HCT116 (cell line): ENCODE measurements around the gene GPC1. TPM values are rescaled to one million over a fixed set of nuclear protein-coding genes. Genes with fewer than 3 reads are reported as not detected.

Experiments used
- ATAC-seq: fragments of 200-7000 bp; cut with Tn5 transposase; 2 replicates; pipeline ENCODE4 v1.9.1; 2020; ENCODE audit warnings: mild to moderate bottlenecking, moderate library complexity
- BruUV-seq: library from RNA; stranded (reverse); fragments of 400-500 nt; replicated peaks from 2 replicates; lab custom pipeline; 2021; lab: Mats Ljungman, UMichigan
- CTCF ChIA-PET: fragments of 300-600 bp; sonication (Branson Sonifier 250); formaldehyde crosslinking; loops from one replicate; lab custom pipeline; 2021; ENCODE audit warnings: antibody characterized with exemption; lab: Charles Lee
- POLR2A ChIA-PET: fragments of 300-600, 350-600 bp; sonication (Branson Sonifier 250); formaldehyde crosslinking; loops from one replicate; lab custom pipeline; 2021; ENCODE audit warnings: antibody characterized with exemption; lab: Charles Lee
- RAD21 ChIA-PET, 2 experiments: fragments of 300-600 bp; sonication (Branson Sonifier 250); formaldehyde crosslinking; loops; one replicate each; lab custom pipeline; 2023; ENCODE audit warnings: low total read pairs in 2 of 2; ENCODE audit not compliant: uncharacterized antibody in 2 of 2, unreplicated experiment in 2 of 2, low non-redundant PET in 1 of 2; lab: Charles Lee
- DNase-seq: peaks from one replicate; pipeline ENCODE4 v3.0.0-alpha.2; 2010; ENCODE audit warnings: low read depth, low spot score
- H2AFZ ChIP-seq: fragments of 200-600 bp; shearing (Covaris generic), sonication (generic); 2 replicates; pipeline ENCODE4 v1.6.1; 2017; ENCODE audit warnings: low read depth, mixed run types, mixed read lengths, antibody characterized with exemption, low read length; ENCODE audit not compliant: poor library complexity, severe bottlenecking
- H3K27ac ChIP-seq: 2 replicates; pipeline ENCODE4 v1.5.1; 2012; ENCODE audit warnings: low read depth, low read length
- H3K27me3 ChIP-seq: fragments of 200-600 bp; sonication (generic); 2 replicates; pipeline ENCODE4 v1.6.1; 2016; ENCODE audit warnings: mixed run types, low read length, mixed read lengths; ENCODE audit not compliant: insufficient read depth
- H3K36me3 ChIP-seq, 2 experiments: fragments of 200-500 bp in 1 of 2; fragments of 200-600 bp in 1 of 2; sonication (Bioruptor generic) in 1 of 2; sonication (generic) in 1 of 2; 2 replicates each; pipeline versions ENCODE4 v1.5.1 to v1.6.1; 2014 to 2016; ENCODE audit warnings: low read length in 2 of 2, inconsistent platforms in 1 of 2, mixed read lengths in 1 of 2, mixed run types in 1 of 2; ENCODE audit not compliant: insufficient read depth in 2 of 2, control insufficient read depth in 1 of 2
- H3K4me1 ChIP-seq, 2 experiments: fragments of 200-600 bp in 1 of 2; sonication (generic) in 1 of 2; 2 replicates each; pipeline versions ENCODE4 v1.5.1 to v1.6.1; 2012 to 2017; ENCODE audit warnings: low read length in 2 of 2, inconsistent platforms in 1 of 2, mild to moderate bottlenecking in 1 of 2, mixed read lengths in 1 of 2, mixed run types in 1 of 2, moderate library complexity in 1 of 2; ENCODE audit not compliant: insufficient read depth in 2 of 2, control insufficient read depth in 1 of 2
- H3K4me2 ChIP-seq: fragments of 200-600 bp; sonication (generic); 2 replicates; pipeline ENCODE4 v1.6.1; 2017; ENCODE audit warnings: mixed run types, low read length, mixed read lengths
- H3K4me3 ChIP-seq, 2 experiments: fragments of 200-600 bp in 1 of 2; sonication (generic) in 1 of 2; replicated peaks in 1 of 2; 2 replicates each; pipeline ENCODE4 v1.5.1; 2011 to 2016; ENCODE audit warnings: low read length in 2 of 2, control low read depth in 1 of 2, low read depth in 1 of 2, mild to moderate bottlenecking in 1 of 2, mixed read lengths in 1 of 2, mixed run types in 1 of 2
- H3K79me2 ChIP-seq: fragments of 200-600 bp; sonication (generic); 2 replicates; pipeline ENCODE4 v1.6.1; 2017; ENCODE audit warnings: mild to moderate bottlenecking, mixed run types, low read length, moderate library complexity, mixed read lengths; ENCODE audit not compliant: insufficient read depth
- H3K9ac ChIP-seq: fragments of 200-600 bp; sonication (generic); 2 replicates; pipeline ENCODE4 v1.6.1; 2016; ENCODE audit warnings: low read length, mixed read lengths
- H3K9me2 ChIP-seq: fragments of 200-600 bp; sonication (generic), shearing (Covaris generic); 2 replicates; pipeline ENCODE4 v1.6.1; 2017; ENCODE audit warnings: mixed run types, mild to moderate bottlenecking, moderate library complexity; ENCODE audit not compliant: insufficient read depth
- H3K9me3 ChIP-seq, 2 experiments: fragments of 200-500 bp in 1 of 2; fragments of 200-600 bp in 1 of 2; sonication (Bioruptor generic) in 1 of 2; sonication (generic) in 1 of 2; 2 replicates each; pipeline ENCODE4 v1.6.1; 2014 to 2017; ENCODE audit warnings: low read length in 2 of 2, mixed read lengths in 2 of 2, inconsistent platforms in 1 of 2, low read depth in 1 of 2, mild to moderate bottlenecking in 1 of 2, mixed run types in 1 of 2, moderate library complexity in 1 of 2; ENCODE audit not compliant: control insufficient read depth in 1 of 2, insufficient read depth in 1 of 2
- H4K20me1 ChIP-seq: fragments of 200-600 bp; sonication (generic), shearing (Covaris generic); 2 replicates; pipeline ENCODE4 v1.6.1; 2017; ENCODE audit warnings: mixed run types, mild to moderate bottlenecking, moderate library complexity; ENCODE audit not compliant: insufficient read depth
- ATF3 ChIP-seq: IDR thresholded peaks from 2 replicates; pipeline ENCODE4 v1.6.1; 2012
- CBX3 ChIP-seq: IDR thresholded peaks from 2 replicates; pipeline ENCODE4 v1.6.1; 2012; ENCODE audit warnings: low read depth
- CTCF ChIP-seq, 3 experiments: fragments of 200-600 bp in 1 of 3; sonication (generic) in 1 of 3; IDR thresholded peaks in 2 of 3; conservative IDR thresholded peaks in 1 of 3; 2 replicates each; pipeline ENCODE4 v1.5.1; 2012 to 2017; ENCODE audit warnings: low read depth in 2 of 3, low read length in 2 of 3, antibody characterized with exemption in 1 of 3, borderline replicate concordance in 1 of 3, control low read depth in 1 of 3, mild to moderate bottlenecking in 1 of 3, mixed read lengths in 1 of 3, mixed run types in 1 of 3, moderate library complexity in 1 of 3; ENCODE audit not compliant: insufficient read depth in 1 of 3
- EGR1 ChIP-seq: IDR thresholded peaks from 2 replicates; pipeline ENCODE4 v1.6.1; 2012; ENCODE audit warnings: low read depth
- ELF1 ChIP-seq: IDR thresholded peaks from 2 replicates; pipeline ENCODE4 v1.6.1; 2012; ENCODE audit warnings: low read depth, borderline replicate concordance
- EZH2 ChIP-seq: fragments of 200-600 bp; sonication (generic); IDR thresholded peaks from 2 replicates; pipeline ENCODE4 v1.6.1; 2017; ENCODE audit warnings: antibody characterized with exemption, mixed run types
- FOSL1 ChIP-seq: IDR thresholded peaks from 2 replicates; pipeline ENCODE4 v1.6.1; 2012; ENCODE audit warnings: low read depth
- JUND ChIP-seq: IDR thresholded peaks from 2 replicates; pipeline ENCODE4 v1.6.1; 2012
- POLR2A ChIP-seq: IDR thresholded peaks from 2 replicates; pipeline ENCODE4 v1.7.0; 2011; ENCODE audit warnings: borderline replicate concordance; ENCODE audit not compliant: insufficient read depth, insufficient read length; ENCODE audit errors: extremely low read depth
- POLR2AphosphoS5 ChIP-seq: IDR thresholded peaks from 2 replicates; pipeline ENCODE4 v1.6.1; 2011; ENCODE audit warnings: mild to moderate bottlenecking, low read depth, low read length, moderate library complexity
- RAD21 ChIP-seq: IDR thresholded peaks from 2 replicates; pipeline ENCODE4 v1.6.1; 2012; ENCODE audit warnings: low read depth, mild to moderate bottlenecking
- SIN3A ChIP-seq: IDR thresholded peaks from 2 replicates; pipeline ENCODE4 v1.6.1; 2012; ENCODE audit warnings: low read depth
- SP1 ChIP-seq: IDR thresholded peaks from 2 replicates; pipeline ENCODE4 v1.6.1; 2012; ENCODE audit warnings: low read depth
- SRF ChIP-seq: IDR thresholded peaks from 2 replicates; pipeline ENCODE4 v1.6.1; 2012; ENCODE audit warnings: low read depth
- YY1 ChIP-seq: IDR thresholded peaks from 2 replicates; pipeline ENCODE4 v1.6.1; 2011; ENCODE audit warnings: low read length, low read depth, moderate library complexity, mild to moderate bottlenecking; ENCODE audit not compliant: insufficient replicate concordance; ENCODE audit errors: extremely low read depth
- ZFX ChIP-seq: fragments of 450-650 bp; IDR thresholded peaks from 2 replicates; pipeline ENCODE4 v1.6.1; 2017
- ZNF274 ChIP-seq: fragments of 200-500 bp; sonication (Bioruptor generic); IDR thresholded peaks from 2 replicates; pipeline ENCODE4 v1.6.1; 2014; ENCODE audit warnings: mild to moderate bottlenecking, low read depth, low read length, inconsistent platforms
- intact Hi-C: fragments of 100-400 bp; cut with micrococcal nuclease; formaldehyde crosslinking; loops from 2 replicates; pipeline ENCODE4 v1.10.0; 2022
- total RNA-seq: library from RNA; stranded (reverse); gene quantifications from one replicate; pipeline ENCODE4 v1.2.1, GENCODE V29; 2021; ENCODE audit not compliant: unreplicated experiment
- TF ChIP-seq, protein P1 (sequence below): IDR thresholded peaks from 2 replicates; pipeline ENCODE4 v1.6.1; 2012; ENCODE audit warnings: low read depth
- TF ChIP-seq, protein P2 (sequence below): IDR thresholded peaks from 2 replicates; pipeline ENCODE4 v1.6.1; 2012

Gene GPC1
- total RNA-seq, 1 experiment from 2014 or later = 79.1 TPM

DNA sequence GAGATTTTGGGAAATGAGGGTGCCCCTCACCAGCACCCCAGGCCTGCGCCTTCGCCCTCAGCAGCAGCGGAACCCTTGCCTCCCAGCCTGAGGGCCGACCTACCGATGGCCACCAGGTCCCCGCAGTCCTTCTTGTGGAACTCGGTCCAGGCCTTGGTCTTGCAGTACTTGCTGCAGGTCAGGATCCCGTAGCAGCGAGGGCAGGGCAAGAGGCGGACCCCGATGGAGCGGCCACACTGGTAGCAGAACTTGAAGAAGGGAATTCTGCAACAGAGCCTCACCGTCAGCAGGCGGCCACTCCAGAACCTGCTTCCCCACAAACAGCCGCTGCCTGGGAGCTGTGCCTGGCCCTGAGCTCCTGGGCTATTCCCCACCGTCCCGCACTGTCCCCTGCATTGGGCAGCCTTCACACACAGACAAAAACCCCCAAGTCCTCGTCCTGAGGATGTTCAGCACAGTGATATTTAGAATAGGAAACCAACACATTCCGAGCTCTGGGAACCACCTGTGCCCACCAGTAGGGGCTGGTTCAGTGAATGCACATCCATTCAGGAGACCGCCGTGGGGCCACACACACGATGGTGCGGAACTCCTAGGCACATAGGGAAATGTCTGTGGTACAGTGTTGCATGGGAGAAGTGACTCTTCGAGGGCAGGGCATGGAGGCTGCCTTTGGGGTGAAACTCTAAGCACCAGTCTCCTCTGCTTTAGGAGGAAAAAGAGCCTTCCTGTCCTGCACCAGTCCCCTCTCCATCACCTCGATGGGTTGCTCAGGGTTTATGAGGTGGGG, 45.6 kb downstream of the GPC1 start:
- intact Hi-C loops = no loop called here
- ATAC-seq (no peak), DNase-seq (no peak)
- no peak overlapping the region for H3K4me3 ChIP-seq
- H3K27ac ChIP-seq = no peak overlapping the region
- no peaks in the 10 kb centered on the region for H3K79me2 ChIP-seq
- ChIA-PET CTCF (no interaction called here), RAD21 (no interaction called here), POLR2A (no interaction called here)
- H2AFZ ChIP-seq = no peak overlapping the region
- TF ChIP-seq ATF3 (no peak), RAD21 (no peak), FOSL1 (no peak), JUND (no peak), POLR2A (no peak), ELF1 (no peak), SIN3A (no peak), YY1 (no peak), CTCF (IDR thresholded peaks at IDR 0.05 in 2 of 3, conservative IDR thresholded peaks at IDR 0.05 in 1 of 3; ENCODE audit: borderline replicate concordance in 1 of 3, insufficient read depth in 1 of 3, low read depth in 2 of 3, low read length in 2 of 3) (no peak), EZH2 (no peak), POLR2AphosphoS5 (no peak), SRF (no peak), CBX3 (no peak), SP1 (no peak), ZNF274 (no peak), ZFX (no peak), EGR1 (no peak)
- TF ChIP-seq, protein P1, sequence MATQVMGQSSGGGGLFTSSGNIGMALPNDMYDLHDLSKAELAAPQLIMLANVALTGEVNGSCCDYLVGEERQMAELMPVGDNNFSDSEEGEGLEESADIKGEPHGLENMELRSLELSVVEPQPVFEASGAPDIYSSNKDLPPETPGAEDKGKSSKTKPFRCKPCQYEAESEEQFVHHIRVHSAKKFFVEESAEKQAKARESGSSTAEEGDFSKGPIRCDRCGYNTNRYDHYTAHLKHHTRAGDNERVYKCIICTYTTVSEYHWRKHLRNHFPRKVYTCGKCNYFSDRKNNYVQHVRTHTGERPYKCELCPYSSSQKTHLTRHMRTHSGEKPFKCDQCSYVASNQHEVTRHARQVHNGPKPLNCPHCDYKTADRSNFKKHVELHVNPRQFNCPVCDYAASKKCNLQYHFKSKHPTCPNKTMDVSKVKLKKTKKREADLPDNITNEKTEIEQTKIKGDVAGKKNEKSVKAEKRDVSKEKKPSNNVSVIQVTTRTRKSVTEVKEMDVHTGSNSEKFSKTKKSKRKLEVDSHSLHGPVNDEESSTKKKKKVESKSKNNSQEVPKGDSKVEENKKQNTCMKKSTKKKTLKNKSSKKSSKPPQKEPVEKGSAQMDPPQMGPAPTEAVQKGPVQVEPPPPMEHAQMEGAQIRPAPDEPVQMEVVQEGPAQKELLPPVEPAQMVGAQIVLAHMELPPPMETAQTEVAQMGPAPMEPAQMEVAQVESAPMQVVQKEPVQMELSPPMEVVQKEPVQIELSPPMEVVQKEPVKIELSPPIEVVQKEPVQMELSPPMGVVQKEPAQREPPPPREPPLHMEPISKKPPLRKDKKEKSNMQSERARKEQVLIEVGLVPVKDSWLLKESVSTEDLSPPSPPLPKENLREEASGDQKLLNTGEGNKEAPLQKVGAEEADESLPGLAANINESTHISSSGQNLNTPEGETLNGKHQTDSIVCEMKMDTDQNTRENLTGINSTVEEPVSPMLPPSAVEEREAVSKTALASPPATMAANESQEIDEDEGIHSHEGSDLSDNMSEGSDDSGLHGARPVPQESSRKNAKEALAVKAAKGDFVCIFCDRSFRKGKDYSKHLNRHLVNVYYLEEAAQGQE = no peak
- TF ChIP-seq, protein P2, sequence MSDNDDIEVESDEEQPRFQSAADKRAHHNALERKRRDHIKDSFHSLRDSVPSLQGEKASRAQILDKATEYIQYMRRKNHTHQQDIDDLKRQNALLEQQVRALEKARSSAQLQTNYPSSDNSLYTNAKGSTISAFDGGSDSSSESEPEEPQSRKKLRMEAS = no peak
- H3K9me2 ChIP-seq = no peaks in the 10 kb centered on the region
- no peaks in the 10 kb centered on the region for H4K20me1 ChIP-seq
- H3K27me3 ChIP-seq = no peaks in the 10 kb centered on the region
- no TSS peak for BruUV-seq
- H3K9me3 ChIP-seq = peaks cover 0 to 1% of the 10 kb centered on the region in 2 experiments; a peak in 1 of 4 replicates
- no peaks in the 10 kb centered on the region for H3K36me3 ChIP-seq
- no peaks in the 10 kb centered on the region for H3K4me1 ChIP-seq
- H3K4me2 ChIP-seq = no peak overlapping the region
- no peak overlapping the region for H3K9ac ChIP-seq
